Measurements from ENCODE around the gene CREBL2.
"Not testable (repeated sequence)": the region's sequence is repeated elsewhere in the genome, so short reads cannot be mapped to it uniquely, and the experiment has no call there.

Gene CREBL2

GRCh38 chr12:12587878-12588277 lies 23.8 kb upstream of the CREBL2 start:
- Histone ChIP-seq H3K27ac (ENCODE audit: low read depth, low read length) (no peak overlapping the region), H3K79me2 (ENCODE audit: insufficient read depth, low read length) (no peaks in the 10 kb centered on the region), H3K4me3 (ENCODE audit: insufficient read depth, low read length, poor library complexity, severe bottlenecking) (no peak overlapping the region), H3K9ac (ENCODE audit: low read length) (no peak overlapping the region), H3F3A (ENCODE audit: insufficient read depth) (no peaks in the 10 kb centered on the region), H3K9me2 (replicated peaks; ENCODE audit: insufficient read depth, low read length) (no peaks in the 10 kb centered on the region), H3K36me3 (ENCODE audit: low read length) (no peaks in the 10 kb centered on the region), H2AFZ (ENCODE audit: low read depth, low read length, severe bottlenecking) (no peak overlapping the region), H3K9me3 (ENCODE audit: insufficient read depth, low read length) (no peaks in the 10 kb centered on the region), H4K20me1 (ENCODE audit: low read depth, low read length) (no peaks in the 10 kb centered on the region), H3K27me3 (ENCODE audit: low read length) (no peaks in the 10 kb centered on the region), H3K4me2 (ENCODE audit: low read depth, low read length, poor library complexity, severe bottlenecking) (no peak overlapping the region)
- TF ChIP-seq EZH2phosphoT487 (conservative IDR thresholded peaks at IDR 0.05; ENCODE audit: low read length) (no peak), CTCF (IDR thresholded peaks at IDR 0.05; ENCODE audit: insufficient read depth, low read length, poor library complexity, severe bottlenecking) (no peak)

- not testable (repeated sequence) for H3K79me2 ChIP-seq (ENCODE audit: insufficient read depth, low read length); H3F3A ChIP-seq (ENCODE audit: insufficient read depth); H3K9me2 ChIP-seq (replicated peaks; ENCODE audit: insufficient read depth, low read length); H4K20me1 ChIP-seq (ENCODE audit: low read depth, low read length); H3K27me3 ChIP-seq (ENCODE audit: low read length); H3K4me3 ChIP-seq (ENCODE audit: insufficient read depth, low read length, poor library complexity, severe bottlenecking); H3K9me3 ChIP-seq (ENCODE audit: insufficient read depth, low read length); H3K4me2 ChIP-seq (ENCODE audit: low read depth, low read length, poor library complexity, severe bottlenecking); H3K9ac ChIP-seq (ENCODE audit: low read length); H3K27ac ChIP-seq (ENCODE audit: low read depth, low read length); H2AFZ ChIP-seq (ENCODE audit: low read depth, low read length, severe bottlenecking); H3K36me3 ChIP-seq (ENCODE audit: low read length)
These were observed 23.2 kb upstream of the CREBL2 start for GRCh38 chr12:12588436-12588835.

GRCh38 chr12:12590961-12591360 lies 20.7 kb upstream of the CREBL2 start:
- no peaks in the 10 kb centered on the region for H3F3A ChIP-seq (ENCODE audit: insufficient read depth)
- no peak overlapping the region for H2AFZ ChIP-seq (ENCODE audit: low read depth, low read length, severe bottlenecking)
- TF ChIP-seq CTCF (IDR thresholded peaks at IDR 0.05; ENCODE audit: insufficient read depth, low read length, poor library complexity, severe bottlenecking), result no peak
- TF ChIP-seq EZH2phosphoT487 (conservative IDR thresholded peaks at IDR 0.05; ENCODE audit: low read length), result no peak
- no peak overlapping the region for H3K27ac ChIP-seq (ENCODE audit: low read depth, low read length)
- no peak overlapping the region for H3K9ac ChIP-seq (ENCODE audit: low read length)
- H3K4me3 ChIP-seq (ENCODE audit: insufficient read depth, low read length, poor library complexity, severe bottlenecking), result no peak overlapping the region
- no peak overlapping the region for H3K4me2 ChIP-seq (ENCODE audit: low read depth, low read length, poor library complexity, severe bottlenecking)
- no peaks in the 10 kb centered on the region for H3K9me2 ChIP-seq (replicated peaks; ENCODE audit: insufficient read depth, low read length)
- no peaks in the 10 kb centered on the region for H3K79me2 ChIP-seq (ENCODE audit: insufficient read depth, low read length)
- no peaks in the 10 kb centered on the region for H3K9me3 ChIP-seq (ENCODE audit: insufficient read depth, low read length)
- no peaks in the 10 kb centered on the region for H3K36me3 ChIP-seq (ENCODE audit: low read length)
- H4K20me1 ChIP-seq (ENCODE audit: low read depth, low read length), result no peaks in the 10 kb centered on the region
- no peaks in the 10 kb centered on the region for H3K27me3 ChIP-seq (ENCODE audit: low read length)

GRCh38 chr12:12592930-12593329 lies 18.7 kb upstream of the CREBL2 start:
- H3K9me3 ChIP-seq (ENCODE audit: insufficient read depth, low read length), result no peaks in the 10 kb centered on the region

GRCh38 chr12:12595929-12596328 lies 15.7 kb upstream of the CREBL2 start:
- not testable (repeated sequence) for H3K9me3 ChIP-seq (ENCODE audit: insufficient read depth, low read length); H3K36me3 ChIP-seq (ENCODE audit: low read length); H2AFZ ChIP-seq (ENCODE audit: low read depth, low read length, severe bottlenecking); H3K9ac ChIP-seq (ENCODE audit: low read length); H4K20me1 ChIP-seq (ENCODE audit: low read depth, low read length); H3K4me3 ChIP-seq (ENCODE audit: insufficient read depth, low read length, poor library complexity, severe bottlenecking); H3K27me3 ChIP-seq (ENCODE audit: low read length); H3F3A ChIP-seq (ENCODE audit: insufficient read depth); H3K27ac ChIP-seq (ENCODE audit: low read depth, low read length); H3K4me2 ChIP-seq (ENCODE audit: low read depth, low read length, poor library complexity, severe bottlenecking); H3K79me2 ChIP-seq (ENCODE audit: insufficient read depth, low read length); H3K9me2 ChIP-seq (replicated peaks; ENCODE audit: insufficient read depth, low read length)

More at GRCh38 chr12:12592930-12593329, 18.7 kb upstream of the CREBL2 start:
- Histone ChIP-seq H3F3A (ENCODE audit: insufficient read depth) (no peaks in the 10 kb centered on the region), H3K4me3 (ENCODE audit: insufficient read depth, low read length, poor library complexity, severe bottlenecking) (no peak overlapping the region), H2AFZ (ENCODE audit: low read depth, low read length, severe bottlenecking) (no peak overlapping the region), H3K79me2 (ENCODE audit: insufficient read depth, low read length) (no peaks in the 10 kb centered on the region), H3K9me2 (replicated peaks; ENCODE audit: insufficient read depth, low read length) (no peaks in the 10 kb centered on the region), H3K36me3 (ENCODE audit: low read length) (no peaks in the 10 kb centered on the region), H3K27ac (ENCODE audit: low read depth, low read length) (no peak overlapping the region), H3K4me2 (ENCODE audit: low read depth, low read length, poor library complexity, severe bottlenecking) (no peak overlapping the region), H4K20me1 (ENCODE audit: low read depth, low read length) (no peaks in the 10 kb centered on the region), H3K9ac (ENCODE audit: low read length) (no peak overlapping the region), H3K27me3 (ENCODE audit: low read length) (no peaks in the 10 kb centered on the region)
- TF ChIP-seq EZH2phosphoT487 (conservative IDR thresholded peaks at IDR 0.05; ENCODE audit: low read length) (no peak), CTCF (IDR thresholded peaks at IDR 0.05; ENCODE audit: insufficient read depth, low read length, poor library complexity, severe bottlenecking) (no peak)

- not testable (repeated sequence) for H3F3A ChIP-seq (ENCODE audit: insufficient read depth); H3K9ac ChIP-seq (ENCODE audit: low read length); H3K4me2 ChIP-seq (ENCODE audit: low read depth, low read length, poor library complexity, severe bottlenecking); H3K27me3 ChIP-seq (ENCODE audit: low read length); H3K79me2 ChIP-seq (ENCODE audit: insufficient read depth, low read length); H3K9me3 ChIP-seq (ENCODE audit: insufficient read depth, low read length); H2AFZ ChIP-seq (ENCODE audit: low read depth, low read length, severe bottlenecking); H3K36me3 ChIP-seq (ENCODE audit: low read length); H3K9me2 ChIP-seq (replicated peaks; ENCODE audit: insufficient read depth, low read length); H3K4me3 ChIP-seq (ENCODE audit: insufficient read depth, low read length, poor library complexity, severe bottlenecking); H3K27ac ChIP-seq (ENCODE audit: low read depth, low read length); H4K20me1 ChIP-seq (ENCODE audit: low read depth, low read length)
These were observed 15.1 kb upstream of the CREBL2 start for GRCh38 chr12:12596598-12596997.

All from SU-DHL-6 (cell line).